Neural cell (in vitro differentiated cells): ENCODE measurements around the gene MUSTN1. TPM values are rescaled to one million over a fixed set of nuclear protein-coding genes. Genes with fewer than 3 reads are reported as not detected.

Experiments
- H2AFZ ChIP-seq: fragments of 200-600, 300-800 bp; sonication (generic), shearing (Covaris generic); 2 replicates; pipeline ENCODE4 v1.6.0; 2014; ENCODE audit warnings: low read depth, mild to moderate bottlenecking, antibody characterized with exemption, low read length, moderate library complexity
- H3F3A ChIP-seq: fragments of 200-600 bp; shearing (Covaris generic); 2 replicates; pipeline ENCODE4 v1.6.1; 2016; ENCODE audit warnings: mild to moderate bottlenecking, moderate library complexity, mixed read lengths, antibody characterized with exemption, low read length; ENCODE audit not compliant: insufficient read depth, poor library complexity, severe bottlenecking
- H3K27ac ChIP-seq: fragments of 200-600, 300-800 bp; sonication (generic), shearing (Covaris generic); 2 replicates; pipeline ENCODE4 v1.5.1; 2014; ENCODE audit warnings: mild to moderate bottlenecking, low read length, moderate library complexity
- H3K27me3 ChIP-seq: fragments of 300-800, 200-600 bp; sonication (generic), shearing (Covaris generic); 2 replicates; pipeline ENCODE4 v1.6.0; 2014; ENCODE audit warnings: mild to moderate bottlenecking, low read depth, low read length, moderate library complexity; ENCODE audit not compliant: insufficient read depth
- H3K36me3 ChIP-seq: fragments of 300-800, 200-600 bp; sonication (generic), shearing (Covaris generic); 2 replicates; pipeline ENCODE4 v1.5.1; 2014; ENCODE audit warnings: mild to moderate bottlenecking, antibody characterized with exemption, low read length, moderate library complexity; ENCODE audit not compliant: insufficient read depth
- H3K4me2 ChIP-seq: fragments of 300-800, 200-600 bp; sonication (generic), shearing (Covaris generic); 2 replicates; pipeline ENCODE4 v1.6.0; 2014; ENCODE audit warnings: mild to moderate bottlenecking, low read length
- H3K4me3 ChIP-seq: fragments of 300-800, 200-600 bp; sonication (generic), shearing (Covaris generic); 2 replicates; pipeline ENCODE4 v1.5.1; 2014; ENCODE audit warnings: mild to moderate bottlenecking, low read length, moderate library complexity
- H3K79me2 ChIP-seq: fragments of 200-600 bp; shearing (Covaris generic); replicated peaks from 2 replicates; pipeline ENCODE4 v1.6.0; 2014; ENCODE audit warnings: mild to moderate bottlenecking, low read length, moderate library complexity; ENCODE audit not compliant: insufficient read depth
- H3K9ac ChIP-seq: fragments of 300-800, 200-600 bp; sonication (generic), shearing (Covaris generic); 2 replicates; pipeline ENCODE4 v1.6.1; 2016; ENCODE audit warnings: mild to moderate bottlenecking, low read length, mixed read lengths
- H3K9me2 ChIP-seq: fragments of 200-600 bp; shearing (Covaris generic); 2 replicates; pipeline ENCODE4 v1.6.1; 2016; ENCODE audit warnings: mild to moderate bottlenecking, low read length, mixed read lengths; ENCODE audit not compliant: insufficient read depth
- H3K9me3 ChIP-seq: fragments of 200-600, 300-800 bp; sonication (generic), shearing (Covaris generic); 2 replicates; pipeline ENCODE4 v1.6.1; 2016; ENCODE audit warnings: mild to moderate bottlenecking, mixed run types, low read length, moderate library complexity, mixed read lengths
- H4K20me1 ChIP-seq: fragments of 200-600 bp; shearing (Covaris generic); 2 replicates; pipeline ENCODE4 v1.6.1; 2016; ENCODE audit warnings: mild to moderate bottlenecking, mixed run types; ENCODE audit not compliant: insufficient read depth
- CTCF ChIP-seq: fragments of 450-650 bp; IDR thresholded peaks from 2 replicates; pipeline ENCODE4 v1.5.1; 2014; ENCODE audit warnings: antibody characterized with exemption, mild to moderate bottlenecking, moderate library complexity; ENCODE audit not compliant: poor library complexity, severe bottlenecking
- EP300 ChIP-seq: fragments of 450-650 bp; conservative IDR thresholded peaks from 2 replicates; pipeline ENCODE4 v1.6.1; 2014; ENCODE audit warnings: antibody characterized with exemption, mild to moderate bottlenecking, moderate library complexity; ENCODE audit not compliant: poor library complexity, severe bottlenecking
- EZH2 ChIP-seq: fragments of 200-600, 300-800 bp; shearing (Covaris generic), sonication (generic); IDR thresholded peaks from 2 replicates; pipeline ENCODE4 v1.6.1; 2014; ENCODE audit warnings: antibody characterized with exemption, low read length, borderline replicate concordance, mild to moderate bottlenecking; ENCODE audit not compliant: insufficient read depth, poor library complexity, severe bottlenecking
- MXI1 ChIP-seq: fragments of 450-650 bp; conservative IDR thresholded peaks from 2 replicates; pipeline ENCODE4 v1.6.1; 2014; ENCODE audit warnings: antibody characterized with exemption, mild to moderate bottlenecking; ENCODE audit not compliant: poor library complexity, severe bottlenecking
- POLR2AphosphoS5 ChIP-seq: IDR thresholded peaks from 2 replicates; pipeline ENCODE4 v1.6.1; 2012
- RAD21 ChIP-seq: fragments of 450-650 bp; conservative IDR thresholded peaks from 2 replicates; pipeline ENCODE4 v1.6.1; 2014; ENCODE audit warnings: antibody characterized with exemption, mild to moderate bottlenecking, moderate library complexity
- SMC3 ChIP-seq: fragments of 450-650 bp; conservative IDR thresholded peaks from 2 replicates; pipeline ENCODE4 v1.6.1; 2014; ENCODE audit warnings: antibody characterized with exemption, mild to moderate bottlenecking, moderate library complexity; ENCODE audit not compliant: poor library complexity
- TAF1 ChIP-seq: IDR thresholded peaks from 2 replicates; pipeline ENCODE4 v1.6.1; 2012; ENCODE audit warnings: low read depth
- polyA plus RNA-seq: library from polyadenylated mRNA; depleted of rRNA; stranded (reverse); fragments of >200 nt; gene quantifications from 2 replicates; pipeline ENCODE4 v1.2.3, GENCODE V29; 2014
- TF ChIP-seq, protein P1 (sequence below): IDR thresholded peaks from 2 replicates; pipeline ENCODE4 v1.6.1; 2012; ENCODE audit warnings: borderline replicate concordance

MUSTN1 gene
- polyA plus RNA-seq, 1 donor from 2014 or later, result not detected

GRCh38 chr3:52801839-52802238 is 33.0 kb downstream of the MUSTN1 start:
- no peak overlapping the region for H3K27ac ChIP-seq
- H3K9me2 ChIP-seq, result no peaks in the 10 kb centered on the region
- H3K9me3 ChIP-seq, result no peaks in the 10 kb centered on the region
- no peak overlapping the region for H3K4me2 ChIP-seq
- TF ChIP-seq POLR2AphosphoS5, result no peak
- no peak for TF ChIP-seq RAD21
- no peak for TF ChIP-seq MXI1
- no peak for TF ChIP-seq SMC3
- TF ChIP-seq EZH2, result no peak
- no peak for TF ChIP-seq TAF1
- TF ChIP-seq, protein P1, sequence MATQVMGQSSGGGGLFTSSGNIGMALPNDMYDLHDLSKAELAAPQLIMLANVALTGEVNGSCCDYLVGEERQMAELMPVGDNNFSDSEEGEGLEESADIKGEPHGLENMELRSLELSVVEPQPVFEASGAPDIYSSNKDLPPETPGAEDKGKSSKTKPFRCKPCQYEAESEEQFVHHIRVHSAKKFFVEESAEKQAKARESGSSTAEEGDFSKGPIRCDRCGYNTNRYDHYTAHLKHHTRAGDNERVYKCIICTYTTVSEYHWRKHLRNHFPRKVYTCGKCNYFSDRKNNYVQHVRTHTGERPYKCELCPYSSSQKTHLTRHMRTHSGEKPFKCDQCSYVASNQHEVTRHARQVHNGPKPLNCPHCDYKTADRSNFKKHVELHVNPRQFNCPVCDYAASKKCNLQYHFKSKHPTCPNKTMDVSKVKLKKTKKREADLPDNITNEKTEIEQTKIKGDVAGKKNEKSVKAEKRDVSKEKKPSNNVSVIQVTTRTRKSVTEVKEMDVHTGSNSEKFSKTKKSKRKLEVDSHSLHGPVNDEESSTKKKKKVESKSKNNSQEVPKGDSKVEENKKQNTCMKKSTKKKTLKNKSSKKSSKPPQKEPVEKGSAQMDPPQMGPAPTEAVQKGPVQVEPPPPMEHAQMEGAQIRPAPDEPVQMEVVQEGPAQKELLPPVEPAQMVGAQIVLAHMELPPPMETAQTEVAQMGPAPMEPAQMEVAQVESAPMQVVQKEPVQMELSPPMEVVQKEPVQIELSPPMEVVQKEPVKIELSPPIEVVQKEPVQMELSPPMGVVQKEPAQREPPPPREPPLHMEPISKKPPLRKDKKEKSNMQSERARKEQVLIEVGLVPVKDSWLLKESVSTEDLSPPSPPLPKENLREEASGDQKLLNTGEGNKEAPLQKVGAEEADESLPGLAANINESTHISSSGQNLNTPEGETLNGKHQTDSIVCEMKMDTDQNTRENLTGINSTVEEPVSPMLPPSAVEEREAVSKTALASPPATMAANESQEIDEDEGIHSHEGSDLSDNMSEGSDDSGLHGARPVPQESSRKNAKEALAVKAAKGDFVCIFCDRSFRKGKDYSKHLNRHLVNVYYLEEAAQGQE, result no peak
- TF ChIP-seq EP300, result no peak
- TF ChIP-seq CTCF, result no peak
- H3K9ac ChIP-seq, result no peak overlapping the region
- H3K79me2 ChIP-seq, result no peaks in the 10 kb centered on the region
- no peak overlapping the region for H3K4me3 ChIP-seq
- no peaks in the 10 kb centered on the region for H3F3A ChIP-seq
- H2AFZ ChIP-seq, result no peak overlapping the region
- no peaks in the 10 kb centered on the region for H3K36me3 ChIP-seq
- no peaks in the 10 kb centered on the region for H3K27me3 ChIP-seq
- H4K20me1 ChIP-seq, result no peaks in the 10 kb centered on the region

DNA sequence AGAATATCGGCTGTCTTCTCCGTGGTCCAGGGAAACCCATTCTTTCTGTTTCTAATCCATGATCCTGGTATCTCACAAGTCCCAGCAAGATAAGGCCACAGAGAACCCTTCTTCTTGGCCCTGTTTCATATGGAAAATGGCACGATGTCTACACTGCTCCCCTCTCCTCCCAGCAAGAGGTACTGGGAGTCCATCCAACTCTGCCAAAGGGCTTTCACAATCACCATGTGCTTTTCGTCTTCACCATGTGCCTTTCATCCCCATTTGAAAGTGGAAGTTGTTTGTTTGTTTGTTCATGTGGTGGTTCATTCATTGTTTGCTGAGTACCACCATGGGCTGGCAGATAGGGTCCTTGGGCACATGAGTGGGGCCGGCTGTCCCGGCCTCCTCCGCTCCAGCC is 34.7 kb downstream of the MUSTN1 start:
- Histone ChIP-seq H3K4me3 (no peak overlapping the region), H3K27me3 (no peaks in the 10 kb centered on the region), H3F3A (no peaks in the 10 kb centered on the region), H3K9me2 (no peaks in the 10 kb centered on the region), H3K27ac (no peak overlapping the region), H3K9ac (no peak overlapping the region), H2AFZ (no peak overlapping the region), H3K9me3 (no peaks in the 10 kb centered on the region), H4K20me1 (no peaks in the 10 kb centered on the region), H3K79me2 (no peaks in the 10 kb centered on the region), H3K36me3 (no peaks in the 10 kb centered on the region), H3K4me2 (no peak overlapping the region)
- TF ChIP-seq CTCF, result no peak
- TF ChIP-seq, protein P1, result no peak
- TF ChIP-seq TAF1, result no peak
